Measurements from ENCODE around the gene RAG2.

Gene RAG2

GRCh38 chr11:36586543-36586942 is 11.5 kb downstream of the RAG2 start:
- DNase-seq (ENCODE audit: low read depth): peak; percentile 8
- TF ChIP-seq MAX (IDR thresholded peaks at IDR 0.05; ENCODE audit: low read depth, low read length) (0 out of 2 replicates have a peak, but pooled peaks have one; percentile 22), POLR2A (IDR thresholded peaks at IDR 0.05; ENCODE audit: extremely low read depth, insufficient read length) (no peak), MYC (IDR thresholded peaks at IDR 0.05; ENCODE audit: low read depth, low read length) (no peak)

GRCh38 chr11:36583667-36584066 is 14.4 kb downstream of the RAG2 start:
- no peak for DNase-seq (ENCODE audit: low read depth)
- H3K4me3 ChIP-seq (ENCODE audit: low read depth, low read length): no peak overlapping the region
- TF ChIP-seq CTCF (IDR thresholded peaks at IDR 0.05; ENCODE audit: low read depth, low read length) (no peak), POLR2A (IDR thresholded peaks at IDR 0.05; ENCODE audit: extremely low read depth, insufficient read length) (no peak), MAX (IDR thresholded peaks at IDR 0.05; ENCODE audit: low read depth, low read length) (no peak), MYC (IDR thresholded peaks at IDR 0.05; ENCODE audit: low read depth, low read length) (no peak)

More at GRCh38 chr11:36586543-36586942, 11.5 kb downstream of the RAG2 start:
- no peak overlapping the region for H3K4me3 ChIP-seq (ENCODE audit: low read depth, low read length)

GRCh38 chr11:36581536-36581935 is 16.5 kb downstream of the RAG2 start:
- no peak for DNase-seq (ENCODE audit: low read depth)
- no peak overlapping the region for H3K4me3 ChIP-seq (ENCODE audit: low read depth, low read length)
- no peak for TF ChIP-seq MYC (IDR thresholded peaks at IDR 0.05; ENCODE audit: low read depth, low read length)
- no peak for TF ChIP-seq MAX (IDR thresholded peaks at IDR 0.05; ENCODE audit: low read depth, low read length)
- TF ChIP-seq POLR2A (IDR thresholded peaks at IDR 0.05; ENCODE audit: extremely low read depth, insufficient read length): no peak

GRCh38 chr11:36578458-36578857 is 19.6 kb downstream of the RAG2 start:
- TF ChIP-seq MYC (IDR thresholded peaks at IDR 0.05; ENCODE audit: low read depth, low read length): no peak
- no peak for TF ChIP-seq MAX (IDR thresholded peaks at IDR 0.05; ENCODE audit: low read depth, low read length)
- TF ChIP-seq POLR2A (IDR thresholded peaks at IDR 0.05; ENCODE audit: extremely low read depth, insufficient read length): no peak
- TF ChIP-seq CTCF (IDR thresholded peaks at IDR 0.05; ENCODE audit: low read depth, low read length): no peak
- no peak overlapping the region for H3K4me3 ChIP-seq (ENCODE audit: low read depth, low read length)
- no peak for DNase-seq (ENCODE audit: low read depth)

GRCh38 chr11:36577859-36578258 is 20.2 kb downstream of the RAG2 start:
- H3K4me3 ChIP-seq (ENCODE audit: low read depth, low read length): no peak overlapping the region
- TF ChIP-seq MAX (IDR thresholded peaks at IDR 0.05; ENCODE audit: low read depth, low read length) (no peak), CTCF (IDR thresholded peaks at IDR 0.05; ENCODE audit: low read depth, low read length) (no peak), MYC (IDR thresholded peaks at IDR 0.05; ENCODE audit: low read depth, low read length) (no peak), POLR2A (IDR thresholded peaks at IDR 0.05; ENCODE audit: extremely low read depth, insufficient read length) (no peak)
- no peak for DNase-seq (ENCODE audit: low read depth)

GRCh38 chr11:36577373-36577772 is 20.7 kb downstream of the RAG2 start:
- TF ChIP-seq CTCF (IDR thresholded peaks at IDR 0.05; ENCODE audit: low read depth, low read length) (no peak), POLR2A (IDR thresholded peaks at IDR 0.05; ENCODE audit: extremely low read depth, insufficient read length) (no peak), MAX (IDR thresholded peaks at IDR 0.05; ENCODE audit: low read depth, low read length) (no peak), MYC (IDR thresholded peaks at IDR 0.05; ENCODE audit: low read depth, low read length) (no peak)
- DNase-seq (ENCODE audit: low read depth): no peak
- no peak overlapping the region for H3K4me3 ChIP-seq (ENCODE audit: low read depth, low read length)
